CD8-positive, alpha-beta memory T cell (primary cell): ENCODE results near the gene MEGF10. TPM values are rescaled to one million over a fixed set of nuclear protein-coding genes. Genes with fewer than 3 reads are reported as not detected.

Source experiments
- CTCF ChIA-PET: fragments of 350-600 bp; sonication (Branson Sonifier 250); formaldehyde crosslinking; loops from one replicate; lab custom pipeline; 2021; ENCODE audit warnings: antibody characterized with exemption; lab: Charles Lee
- POLR2A ChIA-PET: fragments of 350-600 bp; sonication (Branson Sonifier 250); formaldehyde crosslinking; loops from one replicate; lab custom pipeline; 2021; ENCODE audit warnings: antibody characterized with exemption; lab: Charles Lee
- DNase-seq, 5 donors: peaks; one replicate each; pipeline versions ENCODE4 v3.0.0 to v3.0.0-alpha.2; 2020 to 2022; ENCODE audit warnings: mixed read lengths in 1 of 5
- H3K27ac ChIP-seq: one replicate; pipeline ENCODE4 v1.7.0; 2013; ENCODE audit warnings: low read depth, mild to moderate bottlenecking, low read length, moderate library complexity
- H3K27me3 ChIP-seq: 2 replicates; pipeline ENCODE4 v1.7.0; 2013; ENCODE audit warnings: low read length, mild to moderate bottlenecking; ENCODE audit not compliant: insufficient read depth, poor library complexity, severe bottlenecking
- H3K36me3 ChIP-seq: 2 replicates; pipeline ENCODE4 v1.7.0; 2013; ENCODE audit warnings: mild to moderate bottlenecking, low read length, moderate library complexity; ENCODE audit not compliant: insufficient read depth
- H3K4me1 ChIP-seq: 2 replicates; pipeline ENCODE4 v1.7.0; 2013; ENCODE audit warnings: mild to moderate bottlenecking, low read length, moderate library complexity; ENCODE audit not compliant: insufficient read depth
- H3K4me3 ChIP-seq: 2 replicates; pipeline ENCODE4 v1.7.0; 2013; ENCODE audit warnings: mild to moderate bottlenecking, low read length
- H3K9me3 ChIP-seq: 2 replicates; pipeline ENCODE4 v1.7.0; 2013; ENCODE audit warnings: mild to moderate bottlenecking, low read length
- H3K27ac Mint-ChIP-seq, 8 donors: one replicate each; pipeline ENCODE4 v1.8.0; 2020 to 2021; ENCODE audit warnings: mixed read lengths in 8 of 8, mild to moderate bottlenecking in 6 of 8, inconsistent platforms in 3 of 8, moderate library complexity in 3 of 8
- H3K27me3 Mint-ChIP-seq, 2 donors: one replicate each; pipeline ENCODE4 v1.8.0; 2020 to 2021; ENCODE audit warnings: mixed read lengths in 2 of 2, mild to moderate bottlenecking in 1 of 2, moderate library complexity in 1 of 2
- H3K36me3 Mint-ChIP-seq, 3 donors: one replicate each; pipeline ENCODE4 v1.8.0; 2020 to 2021; ENCODE audit warnings: mixed read lengths in 3 of 3, inconsistent platforms in 1 of 3, mild to moderate bottlenecking in 1 of 3
- H3K4me1 Mint-ChIP-seq, 3 donors: one replicate each; pipeline ENCODE4 v1.8.0; 2020 to 2021; ENCODE audit warnings: mixed read lengths in 3 of 3, inconsistent platforms in 1 of 3, mild to moderate bottlenecking in 1 of 3
- H3K4me3 Mint-ChIP-seq, 7 donors: one replicate each; pipeline ENCODE4 v1.8.0; 2020 to 2021; ENCODE audit warnings: mixed read lengths in 7 of 7, mild to moderate bottlenecking in 6 of 7, moderate library complexity in 4 of 7, inconsistent platforms in 2 of 7
- H3K9me3 Mint-ChIP-seq, 5 donors: one replicate each; pipeline ENCODE4 v1.8.0; 2020 to 2022; ENCODE audit warnings: mixed read lengths in 5 of 5, mild to moderate bottlenecking in 3 of 5, moderate library complexity in 2 of 5, inconsistent platforms in 1 of 5
- polyA plus RNA-seq: library from polyadenylated mRNA; unstranded; fragments of 300-500 nt; fragmentation: Illumina TruSeq; gene quantifications from one replicate; pipeline ENCODE4 v1.2.3, GENCODE V29; 2021
- total RNA-seq, 2 experiments: library from RNA; stranded (reverse); gene quantifications; one replicate each; pipeline ENCODE4 v1.2.3, GENCODE V29; 2021

MEGF10 gene
- total and polyA plus RNA-seq, 3 experiments from 2014 or later, result not detected

DNA sequence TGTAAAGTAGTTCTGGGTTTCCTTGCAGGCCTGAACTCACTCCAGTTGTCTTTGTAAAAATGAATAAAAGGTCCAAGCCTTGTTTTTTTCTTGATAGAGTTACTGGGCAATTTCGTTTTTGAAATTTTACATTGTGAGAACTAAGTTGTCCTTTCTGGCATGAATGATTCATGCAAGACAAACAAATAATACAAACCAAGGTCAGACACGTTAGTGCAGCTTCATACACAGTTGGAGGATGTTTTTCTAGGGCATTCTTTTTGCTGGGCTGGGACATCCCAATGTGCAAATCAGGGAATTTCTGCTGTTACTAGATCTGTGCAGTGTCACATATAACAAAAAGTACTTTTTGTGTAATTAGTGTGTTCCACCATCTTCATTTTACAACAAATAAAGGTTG lies 96.0 kb downstream of the MEGF10 start:
- no peaks in the 10 kb centered on the region for H3K27me3 ChIP-seq
- H3K27ac Mint-ChIP-seq, result no peak overlapping the region
- ChIA-PET CTCF (no interaction called here), POLR2A (no interaction called here)
- no peaks in the 10 kb centered on the region for H3K9me3 Mint-ChIP-seq
- DNase-seq, result no peak
- H3K27ac ChIP-seq, result no peak overlapping the region
- no peak overlapping the region for H3K4me3 ChIP-seq
- no peaks in the 10 kb centered on the region for H3K4me1 Mint-ChIP-seq
- H3K9me3 ChIP-seq, result no peaks in the 10 kb centered on the region
- no peaks in the 10 kb centered on the region for H3K36me3 ChIP-seq
- H3K4me1 ChIP-seq, result no peaks in the 10 kb centered on the region
- peaks cover 0 to 18% of the 10 kb centered on the region in 2 donors for H3K27me3 Mint-ChIP-seq
- H3K4me3 Mint-ChIP-seq, result no peak overlapping the region
- no peaks in the 10 kb centered on the region for H3K36me3 Mint-ChIP-seq

DNA sequence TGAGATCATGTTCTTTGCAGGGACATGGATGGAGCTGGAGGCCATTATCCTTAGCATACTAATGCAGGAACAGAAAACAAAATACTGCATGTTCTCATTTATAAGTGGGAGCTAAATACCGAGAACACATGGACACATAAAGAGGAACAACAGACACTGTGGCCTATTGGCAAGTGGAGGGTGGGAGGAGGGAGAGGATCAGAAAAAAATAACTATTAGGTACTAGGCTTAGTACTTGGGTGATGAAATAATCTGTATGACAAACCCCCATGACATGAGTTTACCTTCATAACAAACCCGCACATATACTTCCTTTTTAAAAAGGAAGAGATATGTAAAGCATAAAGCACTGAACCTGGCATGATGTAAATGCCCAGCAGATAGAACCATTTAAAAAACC lies 99.0 kb downstream of the MEGF10 start:
- POLR2A ChIA-PET, result no interaction called here
- Histone ChIP-seq H3K9me3 (no peaks in the 10 kb centered on the region), H3K27me3 (no peaks in the 10 kb centered on the region), H3K27ac (no peak overlapping the region), H3K4me3 (no peak overlapping the region), H3K36me3 (no peaks in the 10 kb centered on the region), H3K4me1 (no peaks in the 10 kb centered on the region)
- no peak for DNase-seq
- CTCF ChIA-PET, result no interaction called here
- Mint-ChIP-seq H3K27ac (no peak overlapping the region), H3K4me1 (peaks cover 0 to 5% (median 0%) of the 10 kb centered on the region in 3 donors), H3K27me3 (peaks cover 1 to 22% of the 10 kb centered on the region in 2 donors), H3K4me3 (no peak overlapping the region), H3K36me3 (no peaks in the 10 kb centered on the region), H3K9me3 (no peaks in the 10 kb centered on the region)

DNA sequence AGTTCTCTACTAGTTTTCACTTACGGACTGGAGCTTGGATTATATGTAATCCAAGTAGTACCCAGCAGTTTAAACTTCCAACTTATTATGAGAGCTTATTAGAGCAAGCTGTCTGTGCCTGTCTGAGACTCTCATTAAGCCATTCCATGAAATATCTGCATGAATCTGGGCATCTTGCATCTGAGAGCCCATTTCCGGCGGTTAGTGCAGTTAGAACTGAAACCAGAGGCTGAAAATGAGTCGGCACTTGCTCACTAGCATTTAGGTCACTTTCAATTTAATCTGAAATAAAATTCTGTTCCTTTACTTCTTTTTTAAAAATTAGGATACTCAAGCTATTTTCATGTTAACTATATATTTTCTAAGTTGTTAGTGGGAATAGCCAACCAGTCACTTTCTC lies 102.2 kb downstream of the MEGF10 start:
- Mint-ChIP-seq H3K36me3 (no peaks in the 10 kb centered on the region), H3K4me1 (peaks cover 0 to 5% (median 0%) of the 10 kb centered on the region in 3 donors), H3K9me3 (no peaks in the 10 kb centered on the region), H3K27me3 (peaks cover 1 to 37% of the 10 kb centered on the region in 2 donors), H3K4me3 (no peak overlapping the region), H3K27ac (no peak overlapping the region)
- no peak overlapping the region for H3K27ac ChIP-seq
- no peak overlapping the region for H3K4me3 ChIP-seq
- POLR2A ChIA-PET, result no interaction called here
- no peaks in the 10 kb centered on the region for H3K9me3 ChIP-seq
- DNase-seq, result no peak
- CTCF ChIA-PET, result no interaction called here
- no peaks in the 10 kb centered on the region for H3K36me3 ChIP-seq
- no peaks in the 10 kb centered on the region for H3K27me3 ChIP-seq
- H3K4me1 ChIP-seq, result no peaks in the 10 kb centered on the region

DNA sequence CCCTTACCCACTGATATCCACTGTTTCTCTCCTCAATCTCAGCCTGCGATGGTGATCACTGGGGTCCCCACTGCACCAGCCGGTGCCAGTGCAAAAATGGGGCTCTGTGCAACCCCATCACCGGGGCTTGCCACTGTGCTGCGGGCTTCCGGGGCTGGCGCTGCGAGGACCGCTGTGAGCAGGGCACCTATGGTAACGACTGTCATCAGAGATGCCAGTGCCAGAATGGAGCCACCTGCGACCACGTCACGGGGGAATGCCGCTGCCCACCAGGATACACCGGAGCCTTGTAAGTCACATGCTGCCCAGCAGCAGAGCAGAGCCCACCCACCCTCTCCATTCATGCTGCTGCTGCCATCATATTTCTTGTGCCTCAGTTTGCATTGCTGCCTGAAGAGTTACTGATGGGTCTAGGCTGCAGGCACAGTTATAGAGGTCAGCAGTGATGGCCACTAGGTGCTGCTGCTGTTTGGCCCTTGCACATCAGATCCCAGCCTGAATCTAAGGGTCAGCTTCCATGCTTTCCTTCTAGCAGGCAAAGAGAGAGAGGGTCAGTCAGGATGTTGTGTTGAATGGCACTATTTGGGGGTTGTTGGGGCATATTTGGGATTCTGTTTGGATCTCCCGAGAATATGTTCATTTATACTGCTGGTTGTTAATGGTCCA lies 106.0 kb downstream of the MEGF10 start:
- H3K27ac Mint-ChIP-seq, result no peak overlapping the region
- no peaks in the 10 kb centered on the region for H3K9me3 Mint-ChIP-seq

DNA sequence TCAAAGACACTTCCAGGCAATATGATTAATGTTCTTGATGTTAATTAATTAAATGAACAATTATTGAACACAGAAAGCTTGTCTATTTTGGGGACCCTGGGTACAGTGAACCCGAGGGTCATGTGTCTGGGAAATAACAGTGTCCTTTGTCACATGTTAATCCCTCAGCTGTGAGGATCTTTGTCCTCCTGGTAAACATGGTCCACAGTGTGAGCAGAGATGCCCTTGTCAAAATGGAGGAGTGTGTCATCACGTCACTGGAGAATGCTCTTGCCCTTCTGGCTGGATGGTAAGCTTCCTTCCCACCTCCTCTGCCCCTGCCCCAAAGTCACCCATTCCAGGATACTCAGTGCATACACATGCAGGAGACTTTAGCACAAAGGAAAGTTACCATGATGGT lies 107.9 kb downstream of the MEGF10 start:
- Histone ChIP-seq H3K27ac (no peak overlapping the region), H3K4me3 (no peak overlapping the region), H3K36me3 (no peaks in the 10 kb centered on the region), H3K4me1 (no peaks in the 10 kb centered on the region), H3K27me3 (no peaks in the 10 kb centered on the region), H3K9me3 (no peaks in the 10 kb centered on the region)
- H3K4me1 Mint-ChIP-seq, result no peaks in the 10 kb centered on the region
- no peak overlapping the region for H3K27ac Mint-ChIP-seq
- no peaks in the 10 kb centered on the region for H3K36me3 Mint-ChIP-seq
- ChIA-PET CTCF (no interaction called here), POLR2A (no interaction called here)
- peaks cover 8 to 23% of the 10 kb centered on the region in 2 donors for H3K27me3 Mint-ChIP-seq
- no peak for DNase-seq
- H3K4me3 Mint-ChIP-seq, result no peak overlapping the region
- no peaks in the 10 kb centered on the region for H3K9me3 Mint-ChIP-seq

More for the DNA sequence above, 106.0 kb downstream of the MEGF10 start:
- Mint-ChIP-seq H3K27me3 (peaks cover 3 to 36% of the 10 kb centered on the region in 2 donors), H3K4me1 (peaks cover 0 to 5% (median 0%) of the 10 kb centered on the region in 3 donors), H3K4me3 (no peak overlapping the region), H3K36me3 (no peaks in the 10 kb centered on the region)
- H3K27me3 ChIP-seq, result no peaks in the 10 kb centered on the region
- H3K4me1 ChIP-seq, result no peaks in the 10 kb centered on the region
- no peaks in the 10 kb centered on the region for H3K9me3 ChIP-seq
- H3K27ac ChIP-seq, result no peak overlapping the region
- ChIA-PET POLR2A (no interaction called here), CTCF (no interaction called here)
- H3K36me3 ChIP-seq, result no peaks in the 10 kb centered on the region
- H3K4me3 ChIP-seq, result no peak overlapping the region
- DNase-seq, result no peak

DNA sequence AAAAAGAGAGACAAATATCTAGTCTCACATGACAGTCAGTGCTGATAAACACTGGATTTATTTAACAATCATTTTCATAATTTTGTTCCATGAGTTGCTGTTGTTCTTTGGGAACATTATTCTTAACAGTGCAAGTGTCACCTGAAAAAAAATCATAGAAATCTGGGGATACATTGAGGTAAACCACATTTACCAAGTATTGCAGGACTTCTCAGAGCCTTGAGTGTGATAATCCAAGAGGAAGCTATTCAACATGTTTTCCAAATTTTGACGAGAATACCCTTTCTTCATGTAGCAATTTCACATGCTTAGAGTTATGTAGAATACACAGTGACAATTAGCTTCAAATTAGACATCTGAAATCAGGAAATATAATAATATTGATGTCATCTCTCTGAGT lies 108.5 kb downstream of the MEGF10 start:
- POLR2A ChIA-PET, result no interaction called here
- Mint-ChIP-seq H3K4me1 (no peaks in the 10 kb centered on the region), H3K36me3 (no peaks in the 10 kb centered on the region), H3K4me3 (no peak overlapping the region), H3K27me3 (peaks cover 10 to 25% of the 10 kb centered on the region in 2 donors), H3K27ac (no peak overlapping the region), H3K9me3 (no peaks in the 10 kb centered on the region)
- H3K36me3 ChIP-seq, result no peaks in the 10 kb centered on the region
- H3K27me3 ChIP-seq, result no peaks in the 10 kb centered on the region
- H3K4me1 ChIP-seq, result no peaks in the 10 kb centered on the region
- no peak overlapping the region for H3K27ac ChIP-seq
- H3K4me3 ChIP-seq, result no peak overlapping the region
- CTCF ChIA-PET, result no interaction called here
- H3K9me3 ChIP-seq, result no peaks in the 10 kb centered on the region
- DNase-seq, result no peak

DNA sequence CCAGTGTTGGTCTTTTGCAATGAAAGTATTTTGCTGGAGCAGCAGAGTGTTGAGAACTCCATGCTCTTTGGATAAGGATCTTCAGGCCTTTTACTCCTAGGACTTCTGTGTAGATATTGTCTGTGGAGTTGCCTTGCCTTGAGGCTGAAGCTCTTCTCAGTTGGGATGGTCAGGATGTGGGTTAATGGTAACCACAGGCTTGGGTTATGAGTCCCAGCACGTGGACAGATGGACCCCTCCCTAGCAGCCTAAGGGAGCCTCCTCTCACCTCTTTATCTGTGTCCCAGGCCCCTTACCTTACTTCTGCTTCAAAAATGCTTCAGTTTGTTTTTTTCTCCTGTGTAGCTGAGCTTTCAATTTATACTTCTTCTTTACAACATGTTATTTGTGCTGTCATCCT lies 109.9 kb downstream of the MEGF10 start:
- Histone ChIP-seq H3K36me3 (no peaks in the 10 kb centered on the region), H3K4me1 (no peaks in the 10 kb centered on the region), H3K4me3 (no peak overlapping the region), H3K27ac (no peak overlapping the region), H3K27me3 (no peaks in the 10 kb centered on the region), H3K9me3 (no peaks in the 10 kb centered on the region)
- Mint-ChIP-seq H3K4me1 (no peaks in the 10 kb centered on the region), H3K4me3 (no peak overlapping the region), H3K27ac (no peak overlapping the region), H3K9me3 (no peaks in the 10 kb centered on the region), H3K36me3 (no peaks in the 10 kb centered on the region), H3K27me3 (peaks cover 10 to 29% of the 10 kb centered on the region in 2 donors)
- DNase-seq, result no peak
- ChIA-PET CTCF (no interaction called here), POLR2A (no interaction called here)

DNA sequence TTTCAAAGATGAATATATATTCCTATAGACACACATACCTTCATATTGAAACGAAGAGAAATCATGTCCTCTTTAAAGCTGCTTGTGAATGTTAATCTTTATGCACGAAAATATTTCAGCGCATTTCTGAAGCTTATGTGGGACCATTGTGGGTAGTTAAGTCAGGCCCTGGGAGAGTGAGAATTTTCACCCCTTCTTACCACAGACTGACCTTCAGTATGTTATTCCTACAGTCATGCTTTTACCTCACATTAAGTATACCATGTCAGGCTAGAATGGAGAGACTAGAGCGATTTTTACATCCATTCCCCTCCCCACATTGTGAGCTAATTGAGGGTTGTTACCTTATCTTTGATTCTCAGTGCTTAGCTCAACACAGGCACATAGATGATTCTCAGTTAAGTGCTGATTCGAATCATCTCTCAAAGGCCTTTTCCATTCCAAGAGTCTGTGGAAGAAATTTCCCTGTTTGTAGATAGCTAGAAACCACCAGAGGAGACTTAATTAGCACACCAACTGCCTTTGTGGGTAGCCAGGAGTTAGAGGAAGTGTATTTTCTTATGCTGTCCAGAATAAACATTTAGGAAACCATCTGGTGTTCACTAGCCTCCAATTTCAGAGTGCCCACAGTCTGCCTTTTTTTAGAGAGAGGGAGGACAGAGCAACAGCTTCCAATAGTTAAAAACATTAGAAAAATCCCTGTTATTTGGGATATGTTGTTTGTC lies 110.5 kb downstream of the MEGF10 start:
- ChIA-PET CTCF (no interaction called here), POLR2A (no interaction called here)
- H3K36me3 Mint-ChIP-seq, result no peaks in the 10 kb centered on the region
- H3K4me1 ChIP-seq, result no peaks in the 10 kb centered on the region
- H3K4me3 ChIP-seq, result no peak overlapping the region
- H3K27me3 ChIP-seq, result no peaks in the 10 kb centered on the region
- no peaks in the 10 kb centered on the region for H3K4me1 Mint-ChIP-seq
- H3K27ac ChIP-seq, result no peak overlapping the region
- no peak overlapping the region for H3K27ac Mint-ChIP-seq
- peaks cover 10 to 27% of the 10 kb centered on the region in 2 donors for H3K27me3 Mint-ChIP-seq
- H3K9me3 ChIP-seq, result no peaks in the 10 kb centered on the region
- no peaks in the 10 kb centered on the region for H3K36me3 ChIP-seq
- H3K9me3 Mint-ChIP-seq, result no peaks in the 10 kb centered on the region
- DNase-seq, result no peak
- no peak overlapping the region for H3K4me3 Mint-ChIP-seq
